GM19351 (cell line): ENCODE results near the gene NPY4R2.
"Not testable (repeated sequence)": the region's sequence is repeated elsewhere in the genome, so short reads cannot be mapped to it uniquely, and the experiment has no call there.

Experiments
- ATAC-seq: cut with Tn5 transposase; IDR thresholded peaks from one replicate; pipeline ENCODE4 v1.9.1; 2021; ENCODE audit warnings: mild to moderate bottlenecking, moderate library complexity; ENCODE audit not compliant: unreplicated experiment

Gene NPY4R2

DNA sequence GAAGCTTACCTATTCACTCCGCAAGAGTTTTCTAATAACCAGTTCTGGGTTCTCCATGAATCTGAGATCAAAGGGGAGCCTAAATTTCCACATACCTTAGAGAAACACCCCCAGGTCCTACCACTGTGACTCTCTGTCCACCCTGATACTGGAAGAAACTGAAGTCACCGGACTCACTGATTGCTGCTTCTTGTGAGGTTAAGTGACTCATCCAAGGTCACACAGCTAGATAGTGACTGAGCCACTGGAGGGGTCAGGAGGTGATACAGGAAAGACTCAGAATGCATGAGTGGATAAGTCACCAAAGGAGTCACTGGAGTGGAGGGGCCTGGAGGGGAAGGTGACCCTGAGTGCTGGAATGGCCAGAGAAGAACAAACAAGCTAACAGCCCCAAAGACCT is 9.8 kb downstream of the NPY4R2 start:
- not testable (repeated sequence) for ATAC-seq

DNA sequence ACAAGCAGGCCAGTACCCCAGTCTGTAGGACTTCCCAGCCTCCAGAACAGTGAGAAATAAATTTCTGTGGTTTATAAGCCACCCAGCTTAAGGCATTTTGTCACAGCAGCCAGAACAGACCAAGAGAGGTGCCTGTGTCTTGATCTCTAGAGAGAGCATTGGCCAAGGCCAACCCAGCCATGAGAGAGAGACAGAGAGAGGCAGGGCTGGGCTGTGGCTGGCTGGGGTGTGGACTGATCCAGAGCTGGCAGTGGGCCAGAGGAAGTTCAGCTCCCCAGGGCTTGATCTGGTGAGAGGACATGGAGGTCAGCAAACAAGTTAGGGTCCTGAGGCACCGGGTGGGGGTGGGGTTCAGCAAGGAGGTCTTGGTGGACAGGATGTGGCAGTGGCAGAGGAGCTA is 14.4 kb downstream of the NPY4R2 start:
- not testable (repeated sequence) for ATAC-seq

- ATAC-seq = not testable (repeated sequence)
These were observed 15.0 kb downstream of the NPY4R2 start for GRCh38 chr10:47933462-47933861.

DNA sequence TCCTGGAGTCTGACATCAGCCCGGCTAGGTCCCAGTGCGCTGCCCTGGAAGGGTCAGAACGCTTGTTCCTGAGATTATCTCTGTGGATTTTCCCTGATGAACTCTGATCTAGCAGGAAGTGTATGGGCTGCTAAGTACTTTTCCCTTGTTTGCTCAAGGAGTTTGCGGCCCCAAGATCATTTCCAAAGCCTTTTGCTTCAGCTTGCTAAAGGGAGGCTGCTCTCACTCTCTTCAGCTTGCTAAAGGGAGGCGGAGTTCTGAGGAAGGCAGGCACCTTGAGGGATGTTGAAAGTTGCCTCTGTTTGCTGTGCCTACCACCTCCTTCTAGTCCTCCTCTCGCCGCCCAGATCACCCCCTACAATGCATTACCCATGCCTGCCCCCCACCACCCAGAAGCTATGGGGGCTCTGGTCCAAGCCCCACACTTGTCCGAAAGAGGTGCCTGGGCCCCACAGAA is 18.3 kb downstream of the NPY4R2 start:
- not testable (repeated sequence) for ATAC-seq

DNA sequence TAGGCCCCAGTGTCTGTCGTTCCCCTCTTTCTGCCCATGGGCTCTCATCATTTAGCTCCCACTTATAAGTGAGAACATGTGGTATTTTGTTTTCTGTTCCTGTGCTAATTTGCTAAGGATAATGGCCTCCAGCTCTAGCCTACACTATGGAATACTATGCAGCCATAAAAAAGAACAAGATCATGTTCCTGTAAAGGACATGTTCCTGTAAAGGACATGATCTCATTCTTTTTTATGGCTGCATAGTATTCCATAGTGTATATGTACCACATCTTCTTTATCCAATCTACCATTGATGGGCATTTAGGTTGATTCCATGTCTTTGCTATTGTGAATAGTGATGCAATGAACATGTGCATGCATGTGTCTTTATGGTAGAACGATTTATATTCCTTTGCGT is 19.2 kb downstream of the NPY4R2 start:
- not testable (repeated sequence) for ATAC-seq

DNA sequence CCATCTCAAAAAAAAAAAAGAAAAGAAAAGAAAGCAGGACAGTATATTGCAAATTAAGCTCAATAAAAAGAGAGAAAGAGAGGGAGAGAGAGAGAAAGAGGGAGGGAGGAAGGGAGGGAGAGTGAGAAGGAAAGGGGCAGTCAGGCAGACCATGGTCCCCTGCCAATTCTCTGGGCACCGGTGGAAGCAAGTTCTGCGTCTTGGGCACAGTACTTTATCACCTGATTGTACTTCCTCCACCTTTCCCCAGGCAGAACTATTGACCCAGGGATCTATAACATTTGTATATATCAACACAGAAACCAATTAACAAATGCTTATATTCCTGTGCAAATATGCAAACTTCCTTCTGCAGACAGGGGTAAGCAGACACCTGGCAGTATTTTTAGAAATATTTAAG is 22.4 kb downstream of the NPY4R2 start:
- ATAC-seq = not testable (repeated sequence)

DNA sequence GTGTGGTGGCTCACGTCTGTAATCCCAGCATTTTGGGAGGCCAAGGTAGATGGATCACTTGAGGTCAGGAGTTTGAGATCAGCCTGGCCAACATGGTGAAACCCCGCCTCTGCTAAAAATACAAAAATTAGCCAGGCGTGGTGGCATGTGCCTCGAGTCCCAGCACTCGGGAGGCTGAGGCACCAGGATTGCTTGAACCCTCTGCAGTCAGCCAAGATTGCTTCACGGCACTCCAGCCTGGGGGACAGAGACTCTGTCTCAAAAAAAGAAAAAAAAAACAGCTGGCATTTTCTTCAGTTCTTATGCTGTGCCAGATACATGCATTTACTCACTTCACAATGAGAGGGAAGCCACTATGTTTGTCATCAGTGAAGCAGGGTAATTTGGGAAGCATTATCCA is 22.9 kb downstream of the NPY4R2 start:
- ATAC-seq = not testable (repeated sequence)

DNA sequence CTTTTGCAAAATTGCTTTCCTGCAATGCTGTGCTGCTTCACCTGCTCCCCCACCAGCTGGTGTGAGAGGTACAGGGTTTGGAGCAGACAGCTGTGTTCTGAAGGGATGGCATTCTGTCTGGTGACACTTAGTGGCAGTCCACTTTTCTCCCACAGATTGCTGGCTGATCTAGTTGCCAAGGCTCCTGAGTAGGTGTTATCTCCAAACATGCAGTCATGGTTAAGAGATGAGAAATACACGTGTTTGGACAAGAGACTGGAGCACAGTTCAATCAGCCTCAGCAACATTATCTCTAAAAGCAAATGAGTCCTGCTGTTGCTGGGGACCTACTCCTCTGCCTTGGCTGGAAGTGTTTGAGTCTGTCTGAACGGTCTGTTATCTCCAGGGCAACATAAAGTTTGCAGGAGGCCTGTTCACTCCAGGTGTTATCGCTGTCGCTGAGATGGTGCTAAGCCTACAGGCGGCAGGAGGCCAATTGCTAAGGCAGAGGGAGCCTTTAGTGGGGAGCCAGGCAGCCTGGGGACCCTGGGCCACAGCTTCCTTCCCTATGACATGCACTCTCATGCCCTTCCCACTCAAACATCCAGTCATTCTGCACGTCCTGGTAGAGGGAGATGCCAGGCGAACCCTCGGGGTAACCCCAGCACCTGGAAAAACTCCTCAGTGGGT is 24.0 kb downstream of the NPY4R2 start:
- ATAC-seq = not testable (repeated sequence)

DNA sequence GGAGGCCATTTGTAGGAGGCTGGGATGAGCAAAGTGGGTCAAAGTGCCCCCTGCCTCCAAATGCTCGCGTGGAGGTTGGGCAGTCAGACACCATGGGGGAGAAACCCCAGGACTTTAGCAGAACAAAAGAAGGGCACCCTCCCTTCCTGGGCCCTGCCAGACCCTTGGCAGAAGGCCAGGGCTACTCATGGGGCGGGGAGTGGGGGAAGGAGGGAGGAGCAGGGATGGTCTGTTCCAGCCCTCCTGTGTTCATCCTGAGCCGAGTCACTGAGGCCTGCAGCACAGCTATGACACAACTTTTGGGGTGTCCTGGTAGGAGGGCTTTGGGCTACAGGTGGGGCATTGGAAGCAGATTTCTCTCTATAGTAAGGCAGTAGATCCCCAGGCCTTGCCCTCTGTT is 24.9 kb downstream of the NPY4R2 start:
- not testable (repeated sequence) for ATAC-seq

DNA sequence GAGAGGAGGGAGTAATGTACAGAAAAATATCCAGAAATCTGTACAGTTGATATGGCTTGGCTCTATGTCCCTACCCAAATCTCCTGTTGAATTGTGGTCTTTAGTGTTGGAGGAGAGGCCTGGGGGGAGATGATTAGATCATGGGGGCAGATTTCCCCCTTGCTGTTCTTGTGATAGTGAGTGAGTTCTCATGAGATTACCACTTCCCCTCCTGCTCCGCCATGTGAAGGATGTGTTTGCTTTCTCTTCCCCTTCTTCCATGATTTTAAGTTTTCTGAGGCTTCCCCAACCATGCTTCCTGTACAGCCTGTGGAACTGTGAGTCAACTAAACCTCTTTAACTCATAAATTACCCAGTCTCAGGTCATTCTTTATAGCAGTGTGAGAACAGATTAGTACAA is 29.0 kb downstream of the NPY4R2 start:
- not testable (repeated sequence) for ATAC-seq

DNA sequence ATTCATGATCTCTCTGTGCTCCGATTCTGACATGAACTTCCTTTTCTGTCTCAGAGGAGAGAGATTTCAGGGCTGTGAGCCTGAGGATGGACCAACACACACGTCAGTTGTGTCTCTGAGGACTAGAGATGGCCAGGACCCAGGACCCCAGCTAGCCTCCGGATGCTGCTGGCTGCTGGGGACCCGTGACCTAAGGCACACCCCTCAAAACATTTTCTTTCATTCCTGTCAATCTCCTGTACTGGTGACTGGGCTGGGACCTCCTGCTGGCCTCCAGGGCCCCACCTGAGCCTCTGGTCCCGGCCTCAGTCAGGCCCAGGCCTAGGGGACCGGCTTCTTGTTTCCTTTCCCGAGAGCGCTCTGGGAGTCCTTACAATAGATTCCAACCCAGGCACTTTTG is 38.7 kb downstream of the NPY4R2 start:
- ATAC-seq = not testable (repeated sequence)

DNA sequence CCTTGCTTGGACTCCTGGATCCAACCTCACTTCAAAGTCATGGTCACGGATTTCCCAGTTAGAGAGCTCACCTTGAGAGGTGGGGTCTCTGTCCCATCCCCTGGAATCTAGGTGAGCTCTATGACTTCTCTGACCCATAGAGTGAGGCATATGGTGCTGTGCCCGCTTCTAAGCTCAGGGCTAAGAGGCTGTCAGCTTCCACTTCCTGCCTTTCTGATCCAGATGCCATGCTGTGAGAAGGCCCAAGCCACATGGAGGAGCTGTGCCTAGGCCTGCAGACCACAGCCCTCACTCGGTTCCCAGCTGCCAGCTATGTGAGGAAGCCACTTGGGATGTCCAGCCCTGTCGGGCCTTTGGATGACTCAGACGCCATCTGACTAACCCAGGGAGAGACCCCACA is 41.2 kb downstream of the NPY4R2 start:
- not testable (repeated sequence) for ATAC-seq

DNA sequence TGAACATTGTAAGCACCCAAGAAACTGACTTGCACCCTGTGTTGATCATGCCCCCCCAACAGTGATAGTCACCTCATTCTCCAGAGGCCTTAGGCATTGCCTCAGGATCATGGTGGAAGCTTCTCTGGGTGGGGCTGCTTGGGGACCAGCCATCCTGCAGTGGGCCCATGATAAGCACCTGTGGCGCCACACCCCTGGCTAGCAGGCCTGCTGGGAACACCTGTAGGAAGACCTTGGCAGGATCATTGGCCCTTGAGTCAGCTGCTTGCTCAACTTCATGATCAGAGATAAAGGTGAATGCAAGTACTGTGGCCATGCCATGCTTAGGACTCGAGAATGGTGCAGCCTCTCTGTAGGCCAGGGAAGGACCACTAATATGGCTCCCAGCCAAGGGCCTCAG is 42.2 kb downstream of the NPY4R2 start:
- not testable (repeated sequence) for ATAC-seq

DNA sequence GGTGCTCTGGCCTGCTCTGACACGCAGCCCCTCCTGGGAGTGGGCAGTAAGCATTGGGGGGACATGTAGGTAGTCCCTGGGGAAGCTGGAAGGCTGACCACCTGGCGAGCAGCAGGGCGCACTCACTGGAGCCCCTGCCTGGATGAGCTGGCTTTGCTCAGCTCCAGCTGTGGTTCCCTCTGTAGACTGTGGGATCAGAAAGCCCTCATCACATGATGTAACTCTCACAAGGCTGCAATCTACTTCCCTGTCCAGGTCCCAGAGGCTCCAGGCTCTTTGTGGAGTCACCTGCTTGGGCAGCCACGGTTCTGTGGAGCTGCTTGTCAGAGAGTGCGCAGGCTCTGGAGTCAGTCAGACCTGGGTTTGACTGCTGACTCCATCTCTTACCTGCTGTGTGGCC is 44.3 kb downstream of the NPY4R2 start:
- ATAC-seq = not testable (repeated sequence)

DNA sequence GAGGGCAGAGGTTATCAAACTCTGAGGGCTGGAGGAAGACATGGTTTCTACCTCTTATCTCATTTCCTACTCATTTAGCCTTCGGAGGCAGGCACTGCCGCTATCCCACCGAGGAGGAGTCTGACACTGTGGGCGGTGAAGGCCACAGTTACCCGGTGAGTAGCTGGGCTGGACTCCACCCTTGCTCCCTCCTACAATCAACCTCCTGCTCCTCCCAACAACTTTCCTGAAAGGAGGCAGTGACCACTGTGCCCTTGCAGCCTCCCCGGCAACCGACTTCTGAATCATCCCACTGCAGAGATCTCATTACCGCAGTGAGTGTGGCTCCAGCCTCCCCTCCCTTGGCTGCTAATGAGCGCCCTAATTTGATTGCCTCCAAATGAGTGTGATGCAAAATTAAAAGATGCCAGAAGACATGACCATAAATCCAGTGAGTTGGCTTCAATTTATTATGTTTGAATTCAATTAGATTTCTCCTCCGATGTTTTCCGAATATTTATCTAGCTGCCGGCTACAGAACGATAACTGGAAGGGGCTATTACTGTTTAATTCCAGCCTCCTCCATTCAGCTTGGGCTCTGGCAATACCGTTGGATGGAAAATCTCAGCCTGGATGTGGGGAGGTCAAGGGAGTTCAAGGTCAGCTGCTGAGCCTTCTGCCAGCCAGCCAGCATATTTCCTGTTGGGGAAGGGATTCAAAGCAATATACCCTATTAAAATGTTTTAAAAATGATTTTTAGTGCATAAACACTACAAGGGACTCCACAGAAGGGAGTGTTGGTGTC is 46.0 kb downstream of the NPY4R2 start:
- not testable (repeated sequence) for ATAC-seq

DNA sequence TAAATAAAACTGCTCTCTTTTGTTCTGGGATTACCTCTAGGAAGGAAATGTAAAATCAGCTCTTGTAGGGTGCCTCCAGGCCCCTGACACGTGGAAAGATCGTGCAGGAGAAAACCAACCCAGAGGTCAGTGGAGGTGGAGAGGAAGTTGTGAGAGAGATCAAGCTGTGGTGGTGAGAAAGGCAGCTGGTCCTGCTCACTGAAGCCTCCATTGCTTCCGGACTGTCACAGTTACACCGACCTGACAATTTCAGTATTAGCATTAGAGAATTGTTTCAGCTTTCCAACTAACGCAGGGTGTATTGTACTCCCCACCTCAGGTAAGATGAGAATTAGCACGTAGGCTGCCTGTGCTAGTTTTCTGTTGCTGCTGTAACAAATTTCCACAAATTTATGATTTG is 50.5 kb downstream of the NPY4R2 start:
- ATAC-seq = peak; percentile 99

- not testable (repeated sequence) for ATAC-seq
These were observed 51.6 kb downstream of the NPY4R2 start for GRCh38 chr10:47970047-47970446.

- not testable (repeated sequence) for ATAC-seq
These were observed 53.1 kb downstream of the NPY4R2 start for GRCh38 chr10:47971598-47971997.

DNA sequence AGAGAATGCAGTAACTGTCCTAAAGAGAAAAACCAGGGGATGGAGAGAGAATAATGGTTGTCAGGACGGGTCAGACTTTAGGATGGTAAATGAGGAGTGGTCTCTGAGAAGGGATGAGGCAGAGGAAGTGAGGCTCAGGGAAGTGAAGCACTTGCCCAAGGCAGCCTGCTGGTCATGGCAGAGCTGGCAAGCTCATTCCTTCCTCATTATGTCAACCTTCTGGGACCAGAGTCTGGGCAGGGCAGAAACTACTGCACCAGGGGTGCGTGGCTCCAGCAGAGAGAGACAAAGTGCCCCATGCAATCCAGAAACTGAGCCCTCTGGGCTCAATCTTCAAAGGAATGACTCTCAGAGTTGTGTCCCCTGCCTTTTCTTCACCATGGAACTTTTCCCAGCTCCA is 53.6 kb downstream of the NPY4R2 start:
- not testable (repeated sequence) for ATAC-seq
